GM12878 (cell line): Measurements from ENCODE around the gene CYBC1.

Experiments used
- ASH2L ChIP-seq: fragments of 300-600, 200-600 bp; sonication (generic); IDR thresholded peaks from 2 replicates; pipeline ENCODE4 v1.6.1; 2017; ENCODE audit warnings: low read depth, mild to moderate bottlenecking, borderline replicate concordance
- BRCA1 ChIP-seq: IDR thresholded peaks from 2 replicates; pipeline ENCODE4 v1.6.1; 2011; ENCODE audit warnings: low read depth, low read length, improper control_type of control experiment
- CHD1 ChIP-seq: IDR thresholded peaks from 2 replicates; pipeline ENCODE4 v1.6.1; 2012; ENCODE audit warnings: low read depth, low read length, improper control_type of control experiment
- EP300 ChIP-seq, 2 experiments: fragments of 150-350 bp in 1 of 2; IDR thresholded peaks; 2 replicates each; pipeline ENCODE4 v1.6.1; 2011 to 2012; ENCODE audit warnings: low read depth in 2 of 2, low read length in 2 of 2, borderline replicate concordance in 1 of 2, improper control_type of control experiment in 1 of 2, inconsistent platforms in 1 of 2; ENCODE audit not compliant: control insufficient read depth in 1 of 2
- MTA3 ChIP-seq: IDR thresholded peaks from 2 replicates; pipeline ENCODE4 v1.6.1; 2012; ENCODE audit warnings: low read length, inconsistent platforms, borderline replicate concordance
- NFXL1 ChIP-seq: fragments of 450-650 bp; IDR thresholded peaks from 2 replicates; pipeline ENCODE4 v1.6.1; 2017; ENCODE audit warnings: antibody characterized with exemption, mild to moderate bottlenecking, borderline replicate concordance
- POLR2A ChIP-seq: IDR thresholded peaks from 2 replicates; pipeline ENCODE4 v1.6.1; 2011; ENCODE audit warnings: low read depth, mild to moderate bottlenecking, low read length
- RAD21 ChIP-seq: IDR thresholded peaks from 2 replicates; pipeline ENCODE4 v1.6.1; 2011; ENCODE audit warnings: mild to moderate bottlenecking, low read depth, low read length, moderate library complexity; ENCODE audit not compliant: insufficient read depth
- SMC3 ChIP-seq: IDR thresholded peaks from 2 replicates; pipeline ENCODE4 v1.6.1; 2011; ENCODE audit warnings: low read length, improper control_type of control experiment, borderline replicate concordance
- SUZ12 ChIP-seq: fragments of 200-600 bp; sonication (generic); IDR thresholded peaks from one replicate; pipeline ENCODE4 v1.6.1; 2018; ENCODE audit warnings: antibody characterized with exemption, mild to moderate bottlenecking; ENCODE audit not compliant: unreplicated experiment
- TAF1 ChIP-seq: IDR thresholded peaks from 2 replicates; pipeline ENCODE4 v1.6.1; 2011; ENCODE audit warnings: mild to moderate bottlenecking, low read depth, low read length, borderline replicate concordance
- TF ChIP-seq, protein P1 (sequence below), 3 experiments: IDR thresholded peaks in 2 of 3; conservative IDR thresholded peaks in 1 of 3; 2 replicates each; pipeline ENCODE4 v1.5.1; 2011; ENCODE audit warnings: low read depth in 3 of 3, low read length in 3 of 3, mild to moderate bottlenecking in 3 of 3, control low read depth in 2 of 3, moderate library complexity in 2 of 3, inconsistent platforms in 1 of 3, mixed read lengths in 1 of 3; ENCODE audit not compliant: control insufficient read depth in 2 of 3, insufficient read depth in 1 of 3; ENCODE audit errors: extremely low read depth in 1 of 3
- TF ChIP-seq, protein P2 (sequence below): IDR thresholded peaks from 2 replicates; pipeline ENCODE4 v1.6.1; 2012; ENCODE audit warnings: mild to moderate bottlenecking, low read depth, low read length
- TF ChIP-seq, protein P3 (sequence below): IDR thresholded peaks from 2 replicates; pipeline ENCODE4 v1.6.1; 2011; ENCODE audit warnings: low read depth, mild to moderate bottlenecking, low read length, moderate library complexity, borderline replicate concordance; ENCODE audit errors: extremely low read depth

GRCh38 chr17:82396601-82397435 lies 53.7 kb downstream of the CYBC1 start:
- TF ChIP-seq, protein P1, sequence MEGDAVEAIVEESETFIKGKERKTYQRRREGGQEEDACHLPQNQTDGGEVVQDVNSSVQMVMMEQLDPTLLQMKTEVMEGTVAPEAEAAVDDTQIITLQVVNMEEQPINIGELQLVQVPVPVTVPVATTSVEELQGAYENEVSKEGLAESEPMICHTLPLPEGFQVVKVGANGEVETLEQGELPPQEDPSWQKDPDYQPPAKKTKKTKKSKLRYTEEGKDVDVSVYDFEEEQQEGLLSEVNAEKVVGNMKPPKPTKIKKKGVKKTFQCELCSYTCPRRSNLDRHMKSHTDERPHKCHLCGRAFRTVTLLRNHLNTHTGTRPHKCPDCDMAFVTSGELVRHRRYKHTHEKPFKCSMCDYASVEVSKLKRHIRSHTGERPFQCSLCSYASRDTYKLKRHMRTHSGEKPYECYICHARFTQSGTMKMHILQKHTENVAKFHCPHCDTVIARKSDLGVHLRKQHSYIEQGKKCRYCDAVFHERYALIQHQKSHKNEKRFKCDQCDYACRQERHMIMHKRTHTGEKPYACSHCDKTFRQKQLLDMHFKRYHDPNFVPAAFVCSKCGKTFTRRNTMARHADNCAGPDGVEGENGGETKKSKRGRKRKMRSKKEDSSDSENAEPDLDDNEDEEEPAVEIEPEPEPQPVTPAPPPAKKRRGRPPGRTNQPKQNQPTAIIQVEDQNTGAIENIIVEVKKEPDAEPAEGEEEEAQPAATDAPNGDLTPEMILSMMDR (IDR thresholded peaks at IDR 0.05 in 2 of 3, conservative IDR thresholded peaks at IDR 0.05 in 1 of 3; ENCODE audit: control insufficient read depth in 2 of 3, extremely low read depth in 1 of 3, insufficient read depth in 1 of 3, low read depth in 3 of 3, low read length in 3 of 3): no peak
- TF ChIP-seq POLR2A (no peak), NFXL1 (no peak), RAD21 (no peak), SMC3 (no peak), CHD1 (no peak), TAF1 (no peak), MTA3 (no peak), EP300 (IDR thresholded peaks at IDR 0.05; ENCODE audit: borderline replicate concordance in 1 of 2, control insufficient read depth in 1 of 2, low read depth in 2 of 2, low read length in 2 of 2) (no peak), SUZ12 (no peak), ASH2L (no peak), BRCA1 (no peak)
- TF ChIP-seq, protein P2, sequence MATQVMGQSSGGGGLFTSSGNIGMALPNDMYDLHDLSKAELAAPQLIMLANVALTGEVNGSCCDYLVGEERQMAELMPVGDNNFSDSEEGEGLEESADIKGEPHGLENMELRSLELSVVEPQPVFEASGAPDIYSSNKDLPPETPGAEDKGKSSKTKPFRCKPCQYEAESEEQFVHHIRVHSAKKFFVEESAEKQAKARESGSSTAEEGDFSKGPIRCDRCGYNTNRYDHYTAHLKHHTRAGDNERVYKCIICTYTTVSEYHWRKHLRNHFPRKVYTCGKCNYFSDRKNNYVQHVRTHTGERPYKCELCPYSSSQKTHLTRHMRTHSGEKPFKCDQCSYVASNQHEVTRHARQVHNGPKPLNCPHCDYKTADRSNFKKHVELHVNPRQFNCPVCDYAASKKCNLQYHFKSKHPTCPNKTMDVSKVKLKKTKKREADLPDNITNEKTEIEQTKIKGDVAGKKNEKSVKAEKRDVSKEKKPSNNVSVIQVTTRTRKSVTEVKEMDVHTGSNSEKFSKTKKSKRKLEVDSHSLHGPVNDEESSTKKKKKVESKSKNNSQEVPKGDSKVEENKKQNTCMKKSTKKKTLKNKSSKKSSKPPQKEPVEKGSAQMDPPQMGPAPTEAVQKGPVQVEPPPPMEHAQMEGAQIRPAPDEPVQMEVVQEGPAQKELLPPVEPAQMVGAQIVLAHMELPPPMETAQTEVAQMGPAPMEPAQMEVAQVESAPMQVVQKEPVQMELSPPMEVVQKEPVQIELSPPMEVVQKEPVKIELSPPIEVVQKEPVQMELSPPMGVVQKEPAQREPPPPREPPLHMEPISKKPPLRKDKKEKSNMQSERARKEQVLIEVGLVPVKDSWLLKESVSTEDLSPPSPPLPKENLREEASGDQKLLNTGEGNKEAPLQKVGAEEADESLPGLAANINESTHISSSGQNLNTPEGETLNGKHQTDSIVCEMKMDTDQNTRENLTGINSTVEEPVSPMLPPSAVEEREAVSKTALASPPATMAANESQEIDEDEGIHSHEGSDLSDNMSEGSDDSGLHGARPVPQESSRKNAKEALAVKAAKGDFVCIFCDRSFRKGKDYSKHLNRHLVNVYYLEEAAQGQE: no peak
- TF ChIP-seq, protein P3, sequence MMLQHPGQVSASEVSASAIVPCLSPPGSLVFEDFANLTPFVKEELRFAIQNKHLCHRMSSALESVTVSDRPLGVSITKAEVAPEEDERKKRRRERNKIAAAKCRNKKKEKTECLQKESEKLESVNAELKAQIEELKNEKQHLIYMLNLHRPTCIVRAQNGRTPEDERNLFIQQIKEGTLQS: no peak
